HEK293 (cell line): ENCODE data around the gene LTBP1.

Experiments
- BCL11A ChIP-seq: fragments of 450-650 bp; formaldehyde crosslinking; IDR thresholded peaks from 2 replicates; pipeline ENCODE4 v1.5.1; 2016; ENCODE audit warnings: low read depth, missing biosample characterization, missing genetic modification characterization
- MYNN ChIP-seq: fragments of 450-650 bp; formaldehyde crosslinking; IDR thresholded peaks from 2 replicates; pipeline ENCODE4 v1.5.1; 2016; ENCODE audit warnings: missing biosample characterization, missing genetic modification characterization, borderline replicate concordance

DNA sequence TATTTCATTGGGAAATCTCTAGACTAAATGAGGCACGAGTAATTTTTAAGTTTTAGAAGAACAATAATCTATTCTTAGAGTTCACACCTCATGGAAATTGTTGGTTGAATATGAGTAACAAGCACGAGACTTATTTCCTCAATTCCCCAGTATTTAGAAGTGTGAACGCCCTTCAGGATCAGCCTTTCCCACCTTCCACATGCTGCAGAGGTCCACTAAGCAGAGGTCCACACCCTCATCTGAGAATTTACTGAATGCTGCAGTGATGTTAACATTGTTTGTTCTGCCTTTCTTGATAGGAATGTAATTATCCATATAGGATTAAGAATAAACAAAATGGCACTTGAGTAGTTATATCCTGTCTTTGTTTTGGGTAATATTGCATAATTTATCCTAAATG, 41.8 kb downstream of the LTBP1 start:
- TF ChIP-seq MYNN (no peak), BCL11A (tag by site-specific recombination) (no peak)
